ENCODE data around the gene LONP2.

- TF ChIP-seq CTCF (IDR thresholded peaks at IDR 0.05; ENCODE audit: low read length) = no peak
- TF ChIP-seq EZH2 (IDR thresholded peaks at IDR 0.05; ENCODE audit: borderline replicate concordance, low read length) = no peak
Observed at GRCh38 chr16:48308535-48308934, 64.4 kb downstream of the LONP2 start.
